Measurements from ENCODE around the gene CACNG3.
"Not testable (repeated sequence)": the region's sequence is repeated elsewhere in the genome, so short reads cannot be mapped to it uniquely, and the experiment has no call there.

The CACNG3 gene

GRCh38 chr16:24279982-24280515 is 23.9 kb downstream of the CACNG3 start:
- no peak for DNase-seq (ENCODE audit: low read depth)

- DNase-seq (ENCODE audit: low read depth) = no peak
Measured at GRCh38 chr16:24281466-24281865, 25.3 kb downstream of the CACNG3 start.

GRCh38 chr16:24282141-24282540 is 26.0 kb downstream of the CACNG3 start:
- no peak for DNase-seq (ENCODE audit: low read depth)

GRCh38 chr16:24286741-24287405 is 30.7 kb downstream of the CACNG3 start:
- no peak for DNase-seq (ENCODE audit: low read depth)

GRCh38 chr16:24288516-24288915 is 32.4 kb downstream of the CACNG3 start:
- DNase-seq (ENCODE audit: low read depth) = no peak

- DNase-seq (ENCODE audit: low read depth) = no peak
Measured at GRCh38 chr16:24289166-24289700, 33.1 kb downstream of the CACNG3 start.

GRCh38 chr16:24291932-24292331 is 35.8 kb downstream of the CACNG3 start:
- no peak for DNase-seq (ENCODE audit: low read depth)

GRCh38 chr16:24294131-24294530 is 38.0 kb downstream of the CACNG3 start:
- no peak for DNase-seq (ENCODE audit: low read depth)

GRCh38 chr16:24297375-24297774 is 41.2 kb downstream of the CACNG3 start:
- DNase-seq (ENCODE audit: low read depth) = no peak

- DNase-seq (ENCODE audit: low read depth) = no peak
Measured at GRCh38 chr16:24298548-24299167, 42.5 kb downstream of the CACNG3 start.

GRCh38 chr16:24300750-24301149 is 44.6 kb downstream of the CACNG3 start:
- not testable (repeated sequence) for DNase-seq (ENCODE audit: low read depth)

- no peak for DNase-seq (ENCODE audit: low read depth)
Measured at GRCh38 chr16:24302636-24303035, 46.5 kb downstream of the CACNG3 start.

- DNase-seq (ENCODE audit: low read depth) = no peak
Measured at GRCh38 chr16:24308200-24308599, 52.1 kb downstream of the CACNG3 start.

GRCh38 chr16:24309258-24310142 is 53.4 kb downstream of the CACNG3 start:
- DNase-seq (ENCODE audit: low read depth) = no peak

GRCh38 chr16:24315343-24315742 is 59.2 kb downstream of the CACNG3 start:
- DNase-seq (ENCODE audit: low read depth) = no peak

GRCh38 chr16:24318680-24319079 is 62.5 kb downstream of the CACNG3 start:
- no peak for DNase-seq (ENCODE audit: low read depth)

- no peak for DNase-seq (ENCODE audit: low read depth)
Measured at GRCh38 chr16:24319126-24319814, 63.1 kb downstream of the CACNG3 start.

GRCh38 chr16:24322106-24322505 is 66.0 kb downstream of the CACNG3 start:
- no peak for DNase-seq (ENCODE audit: low read depth)

- DNase-seq (ENCODE audit: low read depth) = no peak
Measured at GRCh38 chr16:24324421-24324820, 68.3 kb downstream of the CACNG3 start.

GRCh38 chr16:24328835-24329452 is 72.8 kb downstream of the CACNG3 start:
- DNase-seq (ENCODE audit: low read depth) = no peak

GRCh38 chr16:24332178-24332577 is 76.0 kb downstream of the CACNG3 start:
- DNase-seq (ENCODE audit: low read depth) = no peak

Measured in GM04503 (cell line).